Stomach (tissue), 4 donors: ENCODE data around the gene FFAR3.

Experiments used
- CTCF ChIP-seq, 7 experiments: fragments of 450-650 bp in 4 of 7; fragments of 200-600 bp in 3 of 7; sonication (generic) in 3 of 7; IDR thresholded peaks; one replicate each; pipeline ENCODE4 v1.5.1; 2016 to 2019; ENCODE audit warnings: antibody characterized with exemption in 7 of 7, control low read depth in 2 of 7, mild to moderate bottlenecking in 1 of 7
- EP300 ChIP-seq: sonication (generic); formaldehyde crosslinking; IDR thresholded peaks from one replicate; pipeline ENCODE4 v1.6.1; 2017; ENCODE audit warnings: antibody characterized with exemption
- POLR2A ChIP-seq, 4 donors: fragments of 450-650 bp; IDR thresholded peaks; one replicate each; pipeline ENCODE4 v1.6.1; 2016; ENCODE audit warnings: antibody characterized with exemption in 4 of 4, control low read depth in 2 of 4, mild to moderate bottlenecking in 1 of 4, moderate library complexity in 1 of 4
- POLR2AphosphoS5 ChIP-seq, 3 donors: sonication (generic); formaldehyde crosslinking; IDR thresholded peaks; one replicate each; pipeline ENCODE4 v1.6.1; 2016; ENCODE audit warnings: antibody characterized with exemption in 3 of 3

- TF ChIP-seq CTCF (IDR thresholded peaks at IDR 0.05): no peak
- TF ChIP-seq EP300: no peak
- no peak for TF ChIP-seq POLR2A (IDR thresholded peaks at IDR 0.05)
- peak in 2 of 3 donors; percentile 11 to 20 for TF ChIP-seq POLR2AphosphoS5 (IDR thresholded peaks at IDR 0.05)
Observed at GRCh38 chr19:35353635-35354034, 4.6 kb upstream of the FFAR3 start.
